Body of pancreas (tissue), 4 donors: ENCODE data around the gene SLC35E3. TPM values are rescaled to one million over a fixed set of nuclear protein-coding genes. Genes with fewer than 3 reads are reported as not detected.

ENCODE experiments used
- ATAC-seq: fragments of 150-250 bp; one replicate; pipeline ENCODE4 v1.9.1; 2016
- DNase-seq, 4 donors: peaks; one replicate each; pipeline ENCODE4 v3.0.0-alpha.2; 2019
- H3K27ac ChIP-seq, 4 donors: fragments of 200-600 bp; sonication (generic); 1 replicate in 3 of 4; 2 replicates in 1 of 4; pipeline versions ENCODE4 v1.5.1 to v1.6.1; 2016 to 2019; ENCODE audit warnings: mild to moderate bottlenecking in 1 of 4, mixed read lengths in 1 of 4, moderate library complexity in 1 of 4
- H3K27me3 ChIP-seq, 2 donors: fragments of 200-600 bp; sonication (generic); one replicate each; pipeline ENCODE4 v1.6.0; 2016; ENCODE audit warnings: mild to moderate bottlenecking in 1 of 2
- H3K36me3 ChIP-seq, 2 donors: fragments of 200-600 bp; sonication (generic); replicated peaks in 1 of 2; 2 replicates each; pipeline ENCODE4 v1.5.1; 2016; ENCODE audit warnings: low read depth in 2 of 2; ENCODE audit not compliant: insufficient read depth in 1 of 2
- H3K4me1 ChIP-seq: fragments of 200-600 bp; sonication (generic); one replicate; pipeline ENCODE4 v1.6.0; 2016
- H3K4me3 ChIP-seq, 2 donors: fragments of 200-600 bp; sonication (generic); 1 replicate in 1 of 2; 2 replicates in 1 of 2; pipeline ENCODE4 v1.5.1; 2016 to 2019
- H3K9me3 ChIP-seq, 3 donors: fragments of 200-600 bp; sonication (generic); 1 replicate in 2 of 3; 2 replicates in 1 of 3; pipeline ENCODE4 v1.5.1; 2016
- POLR2A ChIP-seq, 3 donors: fragments of 450-650 bp; IDR thresholded peaks; one replicate each; pipeline ENCODE4 v1.6.1; 2016; ENCODE audit warnings: antibody characterized with exemption in 3 of 3, mild to moderate bottlenecking in 2 of 3
- WGBS, 2 donors: methylation state at CpG; one replicate each; pipeline ENCODE4 v1.1.5; 2017; 5-methylcytosine and 5-hydroxymethylcytosine counted together
- intact Hi-C: fragments of 100-400 bp; cut with DNase I; formaldehyde crosslinking; loops from one replicate; pipeline ENCODE4 v1.15.1; 2023
- total RNA-seq, 2 donors: library from RNA; depleted of rRNA; stranded (reverse); fragments of >200 nt; gene quantifications; one replicate each; pipeline ENCODE4 v1.1.0, GENCODE V29; 2016
- TF ChIP-seq, protein P1 (sequence below), 7 experiments: fragments of 450-650 bp in 4 of 7; fragments of 200-600 bp in 3 of 7; sonication (generic) in 3 of 7; IDR thresholded peaks; one replicate each; pipeline ENCODE4 v1.5.1; 2016 to 2019; ENCODE audit warnings: antibody characterized with exemption in 7 of 7

SLC35E3 gene
- total RNA-seq, 2 donors from 2014 or later = 2.1 to 2.6 TPM

DNA sequence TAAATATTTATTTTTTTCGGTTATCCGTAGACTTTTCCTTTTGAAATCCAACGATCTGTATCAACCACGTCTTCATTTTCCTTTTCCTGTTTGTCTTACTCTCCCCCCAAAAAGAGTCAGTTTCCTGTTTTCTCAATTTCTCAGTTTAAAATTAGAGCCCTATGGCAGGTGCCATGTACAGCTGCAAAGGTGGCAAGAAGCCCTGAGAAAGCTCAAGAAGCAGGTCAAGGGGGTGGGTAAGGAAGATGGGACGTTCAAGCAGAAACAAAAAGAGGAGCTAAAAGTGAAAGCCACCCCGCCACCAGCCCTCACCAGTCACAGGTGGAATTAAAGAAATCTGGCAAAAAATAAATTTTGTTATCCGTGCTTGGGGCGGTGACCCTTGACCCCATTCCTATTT is 26.7 kb downstream of the SLC35E3 start:
- TF ChIP-seq, protein P1, sequence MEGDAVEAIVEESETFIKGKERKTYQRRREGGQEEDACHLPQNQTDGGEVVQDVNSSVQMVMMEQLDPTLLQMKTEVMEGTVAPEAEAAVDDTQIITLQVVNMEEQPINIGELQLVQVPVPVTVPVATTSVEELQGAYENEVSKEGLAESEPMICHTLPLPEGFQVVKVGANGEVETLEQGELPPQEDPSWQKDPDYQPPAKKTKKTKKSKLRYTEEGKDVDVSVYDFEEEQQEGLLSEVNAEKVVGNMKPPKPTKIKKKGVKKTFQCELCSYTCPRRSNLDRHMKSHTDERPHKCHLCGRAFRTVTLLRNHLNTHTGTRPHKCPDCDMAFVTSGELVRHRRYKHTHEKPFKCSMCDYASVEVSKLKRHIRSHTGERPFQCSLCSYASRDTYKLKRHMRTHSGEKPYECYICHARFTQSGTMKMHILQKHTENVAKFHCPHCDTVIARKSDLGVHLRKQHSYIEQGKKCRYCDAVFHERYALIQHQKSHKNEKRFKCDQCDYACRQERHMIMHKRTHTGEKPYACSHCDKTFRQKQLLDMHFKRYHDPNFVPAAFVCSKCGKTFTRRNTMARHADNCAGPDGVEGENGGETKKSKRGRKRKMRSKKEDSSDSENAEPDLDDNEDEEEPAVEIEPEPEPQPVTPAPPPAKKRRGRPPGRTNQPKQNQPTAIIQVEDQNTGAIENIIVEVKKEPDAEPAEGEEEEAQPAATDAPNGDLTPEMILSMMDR (IDR thresholded peaks at IDR 0.05) = no peak
- no peak for ATAC-seq

DNA sequence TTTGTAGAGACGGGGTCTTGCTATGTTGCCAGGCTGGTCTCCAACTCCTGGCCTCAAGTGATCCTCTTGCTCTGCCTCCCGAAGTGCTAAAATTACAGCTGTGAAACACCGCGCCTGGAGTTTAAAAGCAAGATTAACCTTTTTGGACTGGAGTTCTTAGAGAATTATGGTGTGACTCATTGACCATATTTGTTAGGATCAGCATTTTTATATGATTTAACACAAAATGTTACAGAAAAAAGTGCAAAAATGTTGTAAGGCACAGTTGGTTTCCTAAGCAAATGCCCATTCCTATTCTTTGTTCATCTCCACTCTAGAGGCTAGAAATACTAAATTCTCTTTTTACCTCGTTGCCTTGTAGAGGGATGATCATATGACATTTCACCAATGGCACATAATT is 27.6 kb downstream of the SLC35E3 start:
- no peak for TF ChIP-seq POLR2A (IDR thresholded peaks at IDR 0.05)
- TF ChIP-seq, protein P1 (IDR thresholded peaks at IDR 0.05) = no peak

More for the DNA sequence above, 26.7 kb downstream of the SLC35E3 start:
- Histone ChIP-seq H3K27me3 (no peaks in the 10 kb centered on the region), H3K4me3 (no peak overlapping the region), H3K27ac (no peak overlapping the region), H3K4me1 (no peaks in the 10 kb centered on the region), H3K9me3 (no peaks in the 10 kb centered on the region), H3K36me3 (no peaks in the 10 kb centered on the region)
- 70 to 82% methylated on average over 8 of the region's 8 CpGs for WGBS, 2 donors
- no peak for DNase-seq
- intact Hi-C loops = no loop called here

DNA sequence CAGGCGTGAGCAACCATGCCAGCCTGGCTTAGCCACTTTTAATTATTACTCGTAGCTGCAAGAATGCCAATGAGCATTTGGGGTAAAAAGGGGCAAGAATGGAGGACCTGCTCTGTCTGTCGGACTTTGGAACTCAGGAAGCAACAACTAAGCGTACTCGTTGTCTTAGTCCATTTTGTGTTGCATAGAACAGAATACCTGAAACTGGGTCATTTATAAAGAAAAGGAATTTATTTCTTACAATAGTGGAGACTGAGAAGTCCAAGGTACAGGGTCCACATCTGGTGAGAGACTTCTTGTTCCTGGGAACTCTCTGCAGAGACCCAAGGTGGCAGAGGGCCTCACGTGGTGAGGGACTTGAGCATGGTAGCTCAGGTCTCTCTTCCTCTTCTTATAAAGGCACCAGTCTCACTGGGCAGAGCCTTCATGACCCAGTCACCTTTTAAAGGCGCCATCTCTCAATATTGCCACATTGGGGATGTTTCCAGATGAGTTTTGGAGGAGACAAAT is 29.2 kb downstream of the SLC35E3 start:
- TF ChIP-seq, protein P1 (IDR thresholded peaks at IDR 0.05) = no peak
- TF ChIP-seq POLR2A (IDR thresholded peaks at IDR 0.05) = no peak
- Histone ChIP-seq H3K4me1 (no peaks in the 10 kb centered on the region), H3K27me3 (no peaks in the 10 kb centered on the region), H3K36me3 (no peaks in the 10 kb centered on the region), H3K4me3 (no peak overlapping the region), H3K9me3 (no peaks in the 10 kb centered on the region), H3K27ac (no peak overlapping the region)
- DNase-seq (no peak), ATAC-seq (no peak)
- intact Hi-C loops = no loop called here
- WGBS, 2 donors = 85 to 91% methylated on average over 7 of the region's 7 CpGs

More for the DNA sequence above, 27.6 kb downstream of the SLC35E3 start:
- Histone ChIP-seq H3K4me3 (no peak overlapping the region), H3K27me3 (no peaks in the 10 kb centered on the region), H3K27ac (no peak overlapping the region), H3K4me1 (no peaks in the 10 kb centered on the region), H3K36me3 (no peaks in the 10 kb centered on the region), H3K9me3 (no peaks in the 10 kb centered on the region)
- ATAC-seq (no peak), DNase-seq (no peak)
- intact Hi-C loops = no loop called here
- WGBS, 2 donors = 79 to 87% methylated on average over 5 of the region's 5 CpGs

DNA sequence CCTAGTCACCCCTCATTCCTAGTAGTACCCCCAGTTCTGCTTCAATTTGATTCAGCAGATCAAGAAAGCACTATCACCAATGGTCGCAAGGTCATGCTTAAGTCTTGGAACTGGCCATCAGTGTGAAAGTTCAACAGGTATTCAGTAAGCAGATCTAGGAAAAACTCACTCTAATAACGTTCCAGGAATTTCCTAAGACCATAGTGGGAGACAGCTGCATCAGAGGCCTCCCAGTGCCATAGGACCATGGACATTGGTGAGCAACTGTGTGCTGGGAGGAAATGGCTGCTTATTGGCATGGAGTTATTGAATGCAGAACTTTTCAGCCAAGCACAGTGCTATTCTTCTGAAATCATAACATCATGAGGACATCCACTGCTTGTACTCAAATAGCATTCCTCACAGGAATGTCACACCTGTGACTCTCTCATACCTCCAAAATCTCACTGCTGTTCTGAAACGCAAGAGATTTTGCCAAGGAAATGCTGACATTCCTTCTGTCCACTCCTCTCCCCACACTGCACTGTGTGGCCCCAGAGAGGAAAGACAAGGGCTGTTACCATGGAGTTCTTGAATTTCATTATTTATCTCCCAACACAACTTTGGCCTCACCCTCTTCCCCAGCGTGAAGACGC is 31.1 kb downstream of the SLC35E3 start:
- no peak for DNase-seq
- no peaks in the 10 kb centered on the region for H3K4me1 ChIP-seq
- TF ChIP-seq POLR2A (IDR thresholded peaks at IDR 0.05) = no peak
- ATAC-seq = no peak
- intact Hi-C loops = no loop called here
- no peak overlapping the region for H3K4me3 ChIP-seq
- H3K36me3 ChIP-seq = no peaks in the 10 kb centered on the region
- H3K9me3 ChIP-seq = no peaks in the 10 kb centered on the region
- H3K27me3 ChIP-seq = no peaks in the 10 kb centered on the region
- 77 to 81% methylated on average over 5 of the region's 5 CpGs for WGBS, 2 donors
- no peak overlapping the region for H3K27ac ChIP-seq

DNA sequence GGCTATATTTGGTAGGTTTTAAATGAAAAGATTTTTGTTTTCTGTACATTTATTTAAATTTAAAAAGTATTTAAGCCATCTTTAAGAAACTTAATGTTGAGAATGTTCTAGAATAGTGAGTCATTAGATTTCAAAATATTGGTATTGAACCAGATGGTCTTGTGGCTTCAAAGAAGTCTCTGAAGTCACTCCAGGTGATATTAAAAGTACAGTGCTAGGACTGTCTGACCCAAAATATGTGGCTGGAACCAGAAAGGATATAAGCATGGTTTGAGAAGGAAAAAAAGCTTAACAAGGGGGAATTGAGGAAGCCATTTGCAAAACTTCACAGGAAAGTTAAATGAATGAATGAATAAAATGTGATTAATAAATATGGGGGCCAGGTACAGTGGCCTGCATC is 33.3 kb downstream of the SLC35E3 start:
- no peaks in the 10 kb centered on the region for H3K9me3 ChIP-seq
- TF ChIP-seq, protein P1 (IDR thresholded peaks at IDR 0.05) = no peak
- no peak for TF ChIP-seq POLR2A (IDR thresholded peaks at IDR 0.05)
- no peak for ATAC-seq
- no peaks in the 10 kb centered on the region for H3K36me3 ChIP-seq
- no peaks in the 10 kb centered on the region for H3K4me1 ChIP-seq
- H3K27me3 ChIP-seq = no peaks in the 10 kb centered on the region
- intact Hi-C loops = no loop called here
- H3K27ac ChIP-seq = no peak overlapping the region
- no peak for DNase-seq
- H3K4me3 ChIP-seq = no peak overlapping the region
